GM23338 (cell line): ENCODE results near the gene PAIP1. TPM values are rescaled to one million over a fixed set of nuclear protein-coding genes. Genes with fewer than 3 reads are reported as not detected.

Experiments used
- ATAC-seq: fragments of 200-7000 bp; cut with Tn5 transposase; 3 replicates; pipeline ENCODE4 v1.9.1; 2020
- DNase-seq: peaks from one replicate; pipeline ENCODE4 v3.0.0-alpha.2; 2015; ENCODE audit warnings: low spot score
- H2AFZ ChIP-seq: fragments of 200-600 bp; sonication (generic); 2 replicates; pipeline ENCODE4 v1.8.0; 2016; ENCODE audit warnings: antibody characterized with exemption, mild to moderate bottlenecking, moderate library complexity
- H3F3A ChIP-seq: fragments of 200-600 bp; sonication (generic); replicated peaks from 2 replicates; pipeline ENCODE4 v1.8.0; 2017; ENCODE audit warnings: antibody characterized with exemption, mixed run types, low read depth
- H3K27ac ChIP-seq: fragments of 200-600 bp; sonication (generic); 2 replicates; pipeline ENCODE4 v1.6.1; 2016; ENCODE audit warnings: low read depth
- H3K27me3 ChIP-seq: fragments of 200-600 bp; sonication (generic); 2 replicates; pipeline ENCODE4 v1.8.0; 2016; ENCODE audit warnings: mild to moderate bottlenecking, mixed run types, moderate library complexity; ENCODE audit not compliant: insufficient read depth
- H3K36me3 ChIP-seq: fragments of 200-600 bp; sonication (generic); 2 replicates; pipeline ENCODE4 v1.8.0; 2016; ENCODE audit warnings: mild to moderate bottlenecking; ENCODE audit not compliant: insufficient read depth
- H3K4me1 ChIP-seq: fragments of 200-600 bp; sonication (generic); 2 replicates; pipeline ENCODE4 v1.8.0; 2016; ENCODE audit warnings: mild to moderate bottlenecking, moderate library complexity; ENCODE audit not compliant: insufficient read depth
- H3K4me2 ChIP-seq: fragments of 200-600 bp; sonication (generic); 2 replicates; pipeline ENCODE4 v1.7.1; 2017; ENCODE audit warnings: mixed run types
- H3K4me3 ChIP-seq: fragments of 200-600 bp; sonication (generic); 2 replicates; pipeline ENCODE4 v1.6.1; 2016; ENCODE audit warnings: mixed run types
- H3K79me2 ChIP-seq: fragments of 200-600 bp; sonication (generic); replicated peaks from 2 replicates; pipeline ENCODE4 v1.8.0; 2017; ENCODE audit warnings: mild to moderate bottlenecking; ENCODE audit not compliant: insufficient read depth
- H3K9me2 ChIP-seq: fragments of 200-600 bp; sonication (generic); 2 replicates; pipeline ENCODE4 v1.8.0; 2017; ENCODE audit not compliant: insufficient read depth
- H4K20me1 ChIP-seq: fragments of 200-600 bp; sonication (generic); replicated peaks from 2 replicates; pipeline ENCODE4 v1.8.0; 2017; ENCODE audit warnings: mild to moderate bottlenecking; ENCODE audit not compliant: insufficient read depth
- H3K27ac Mint-ChIP-seq: 2 replicates; pipeline ENCODE4 v1.8.0; 2020; ENCODE audit warnings: inconsistent platforms, mild to moderate bottlenecking, moderate library complexity, mixed read lengths
- H3K27me3 Mint-ChIP-seq: 3 replicates; pipeline ENCODE4 v1.8.0; 2022; ENCODE audit warnings: low read depth, mild to moderate bottlenecking, moderate library complexity, mixed read lengths, inconsistent platforms; ENCODE audit not compliant: insufficient read depth, poor library complexity
- H3K36me3 Mint-ChIP-seq: 3 replicates; pipeline ENCODE4 v1.8.0; 2021; ENCODE audit warnings: low read depth, mild to moderate bottlenecking, inconsistent platforms, moderate library complexity, mixed read lengths
- H3K4me1 Mint-ChIP-seq: 3 replicates; pipeline ENCODE4 v1.8.0; 2020; ENCODE audit warnings: mild to moderate bottlenecking, inconsistent platforms, mixed read lengths
- H3K4me3 Mint-ChIP-seq: 3 replicates; pipeline ENCODE4 v1.8.0; 2021; ENCODE audit warnings: moderate library complexity, mild to moderate bottlenecking, inconsistent platforms, mixed read lengths
- H3K9me3 Mint-ChIP-seq: 3 replicates; pipeline ENCODE4 v1.8.0; 2020; ENCODE audit warnings: moderate library complexity, mild to moderate bottlenecking, inconsistent platforms, mixed read lengths
- CTCF ChIP-seq, 2 experiments: fragments of 200-600 bp in 1 of 2; sonication (generic) in 1 of 2; conservative IDR thresholded peaks; 2 replicates each; pipeline versions ENCODE4 v1.5.1 to v1.6.1; 2016 to 2017; ENCODE audit warnings: antibody characterized with exemption in 2 of 2, low read depth in 2 of 2, mild to moderate bottlenecking in 2 of 2, moderate library complexity in 1 of 2
- EZH2 ChIP-seq: fragments of 200-600 bp; sonication (generic); IDR thresholded peaks from one replicate; pipeline ENCODE4 v1.8.0; 2017; ENCODE audit warnings: antibody characterized with exemption, mild to moderate bottlenecking, low read depth; ENCODE audit not compliant: unreplicated experiment
- EZH2phosphoT487 ChIP-seq: fragments of 200-600 bp; sonication (generic); IDR thresholded peaks from one replicate; pipeline ENCODE4 v1.8.1; 2018; ENCODE audit warnings: antibody characterized with exemption; ENCODE audit not compliant: unreplicated experiment
- JUNB ChIP-seq: IDR thresholded peaks from one replicate; pipeline ENCODE4 v1.6.1; 2016; ENCODE audit warnings: antibody characterized with exemption; ENCODE audit not compliant: unreplicated experiment
- NANOG ChIP-seq: IDR thresholded peaks from 2 replicates; pipeline ENCODE4 v1.6.1; 2016; ENCODE audit warnings: antibody characterized with exemption, borderline replicate concordance
- POLR2AphosphoS5 ChIP-seq: IDR thresholded peaks from 2 replicates; pipeline ENCODE4 v1.6.1; 2016; ENCODE audit warnings: antibody characterized with exemption, low read depth
- ZNF114 ChIP-seq: fragments of 250-450 bp; sonication (Bioruptor Pico); IDR thresholded peaks from 2 replicates; pipeline ENCODE4 v1.5.0; 2020; ENCODE audit warnings: mild to moderate bottlenecking, moderate library complexity
- ZNF462 ChIP-seq: fragments of 250-450 bp; sonication (Bioruptor Pico); IDR thresholded peaks from 2 replicates; pipeline ENCODE4 v1.5.0; 2020; ENCODE audit warnings: mild to moderate bottlenecking, moderate library complexity
- polyA plus RNA-seq: library from polyadenylated mRNA; unstranded; fragments of >200 nt; fragmentation: Nextera tagmentation; extraction: Ambion mirVana; gene quantifications from 2 replicates; pipeline ENCODE4 v1.2.1, GENCODE V29; 2016
- total RNA-seq: library from RNA; depleted of rRNA; stranded (reverse); fragments of >200 nt; shearing (Covaris generic); gene quantifications from 2 replicates; pipeline ENCODE4 v1.2.3, GENCODE V29; 2014

The PAIP1 gene
- total and polyA plus RNA-seq, 2 experiments from 2014 or later = 108 to 140 TPM

- TF ChIP-seq ZNF462 (no peak), EZH2 (no peak), ZNF114 (CRISPR knock-in tag) (no peak), NANOG (no peak), JUNB (no peak)
Measured at GRCh38 chr5:43573058-43573457, 16.2 kb upstream of the PAIP1 start (continued).

- no peak overlapping the region for H3K4me3 ChIP-seq
- TF ChIP-seq CTCF (conservative IDR thresholded peaks at IDR 0.05; ENCODE audit: low read depth in 2 of 2) = no peak
- no peak for TF ChIP-seq ZNF114 (CRISPR knock-in tag)
- TF ChIP-seq ZNF462 = no peak
- TF ChIP-seq EZH2phosphoT487 = no peak
- no peak for TF ChIP-seq POLR2AphosphoS5
- TF ChIP-seq NANOG = no peak
Measured at GRCh38 chr5:43572357-43572756, 15.5 kb upstream of the PAIP1 start.

More at GRCh38 chr5:43572357-43572756, 15.5 kb upstream of the PAIP1 start:
- no peaks in the 10 kb centered on the region for H3F3A ChIP-seq
- peaks cover 2% of the 10 kb centered on the region; the same call in 1 of the 3 replicates for H3K4me1 Mint-ChIP-seq
- no peaks in the 10 kb centered on the region for H3K27me3 Mint-ChIP-seq
- H4K20me1 ChIP-seq = no peaks in the 10 kb centered on the region; the same call in 1 of the 2 replicates
- no peak overlapping the region for H3K4me3 Mint-ChIP-seq
- H3K79me2 ChIP-seq = no peaks in the 10 kb centered on the region
- no peaks in the 10 kb centered on the region for H3K4me1 ChIP-seq
- no peak for DNase-seq
- H3K27me3 ChIP-seq = no peaks in the 10 kb centered on the region
- H3K9me3 Mint-ChIP-seq = peaks cover 9% of the 10 kb centered on the region
- no peak overlapping the region for H3K27ac Mint-ChIP-seq
- peaks cover 9% of the 10 kb centered on the region; the same call in 1 of the 2 replicates for H3K9me2 ChIP-seq
- ATAC-seq = no peak
- H3K4me2 ChIP-seq = no peak overlapping the region
- H2AFZ ChIP-seq = no peak overlapping the region
- peaks cover 17% of the 10 kb centered on the region; the same call in 2 of the 3 replicates for H3K36me3 Mint-ChIP-seq
- H3K27ac ChIP-seq = no peak overlapping the region
- H3K36me3 ChIP-seq = no peaks in the 10 kb centered on the region
